CD14-positive monocyte (primary cell): Measurements from ENCODE around the gene IBA57. TPM values are rescaled to one million over a fixed set of nuclear protein-coding genes. Genes with fewer than 3 reads are reported as not detected.

Experiments used
- DNase-seq, 3 donors: peaks; one replicate each; pipeline ENCODE4 v3.0.0-alpha.2; 2011 to 2022
- H2AFZ ChIP-seq: 2 replicates; pipeline ENCODE4 v1.6.0; 2012; ENCODE audit warnings: mild to moderate bottlenecking, low read depth, low read length, inconsistent platforms; ENCODE audit not compliant: insufficient read depth, poor library complexity, severe bottlenecking
- H3K27ac ChIP-seq, 2 donors: 1 replicate in 1 of 2; 2 replicates in 1 of 2; pipeline ENCODE4 v1.5.1; 2012 to 2013; ENCODE audit warnings: low read length in 2 of 2, control low read depth in 1 of 2, inconsistent platforms in 1 of 2, low read depth in 1 of 2, mild to moderate bottlenecking in 1 of 2
- H3K27me3 ChIP-seq, 2 donors: one replicate each; pipeline versions ENCODE4 v1.6.0 to v1.6.1; 2011 to 2013; ENCODE audit warnings: low read length in 2 of 2; ENCODE audit not compliant: control insufficient read depth in 2 of 2, insufficient read depth in 2 of 2
- H3K36me3 ChIP-seq, 2 donors: replicated peaks in 1 of 2; 1 replicate in 1 of 2; 2 replicates in 1 of 2; pipeline versions ENCODE4 v1.5.1 to v1.6.1; 2012 to 2013; ENCODE audit warnings: low read length in 2 of 2, control low read depth in 1 of 2, inconsistent platforms in 1 of 2, mild to moderate bottlenecking in 1 of 2; ENCODE audit not compliant: insufficient read depth in 2 of 2, control insufficient read depth in 1 of 2
- H3K4me1 ChIP-seq, 2 donors: 1 replicate in 1 of 2; 2 replicates in 1 of 2; pipeline versions ENCODE4 v1.5.1 to v1.6.1; 2012 to 2013; ENCODE audit warnings: low read length in 2 of 2, control low read depth in 1 of 2, inconsistent platforms in 1 of 2, mild to moderate bottlenecking in 1 of 2, moderate library complexity in 1 of 2; ENCODE audit not compliant: insufficient read depth in 2 of 2, control insufficient read depth in 1 of 2
- H3K4me2 ChIP-seq: replicated peaks from 2 replicates; pipeline ENCODE3; 2012; ENCODE audit warnings: low read length, moderate library complexity, mild to moderate bottlenecking; ENCODE audit not compliant: poor library complexity, severe bottlenecking; ENCODE audit errors: extremely low read depth
- H3K4me3 ChIP-seq, 3 experiments: fragments of 200-600 bp in 1 of 3; sonication (generic) in 1 of 3; replicated peaks in 1 of 3; 1 replicate in 2 of 3; 2 replicates in 1 of 3; pipeline ENCODE4 v1.5.1; 2011 to 2013; ENCODE audit warnings: low read length in 3 of 3, mild to moderate bottlenecking in 3 of 3, control low read depth in 2 of 3, low read depth in 2 of 3, inconsistent platforms in 1 of 3, moderate library complexity in 1 of 3
- H3K79me2 ChIP-seq: 2 replicates; pipeline ENCODE4 v1.6.0; 2012; ENCODE audit warnings: mild to moderate bottlenecking, control low read depth, inconsistent platforms, low read length, moderate library complexity; ENCODE audit not compliant: insufficient read depth
- H3K9ac ChIP-seq: 2 replicates; pipeline ENCODE4 v1.6.0; 2017; ENCODE audit warnings: low read length, mild to moderate bottlenecking; ENCODE audit not compliant: insufficient read depth, poor library complexity, severe bottlenecking
- H3K9me3 ChIP-seq, 2 donors: replicated peaks in 1 of 2; 1 replicate in 1 of 2; 2 replicates in 1 of 2; pipeline versions ENCODE4 v1.5.1 to v1.6.1; 2012 to 2013; ENCODE audit warnings: low read length in 2 of 2, control low read depth in 1 of 2; ENCODE audit not compliant: control insufficient read depth in 1 of 2, insufficient read depth in 1 of 2
- H4K20me1 ChIP-seq: 2 replicates; pipeline ENCODE4 v1.6.0; 2012; ENCODE audit warnings: mild to moderate bottlenecking, low read length, control low read depth, moderate library complexity; ENCODE audit not compliant: insufficient read depth
- H3K27ac Mint-ChIP-seq, 7 donors: one replicate each; pipeline ENCODE4 v1.8.0; 2020; ENCODE audit warnings: mild to moderate bottlenecking in 7 of 7, mixed read lengths in 7 of 7, moderate library complexity in 6 of 7, inconsistent platforms in 2 of 7
- H3K27me3 Mint-ChIP-seq, 3 donors: one replicate each; pipeline ENCODE4 v1.8.0; 2021 to 2022; ENCODE audit warnings: low read depth in 3 of 3, mild to moderate bottlenecking in 3 of 3, mixed read lengths in 3 of 3, moderate library complexity in 3 of 3, inconsistent platforms in 1 of 3
- H3K36me3 Mint-ChIP-seq, 2 donors: one replicate each; pipeline ENCODE4 v1.8.0; 2020; ENCODE audit warnings: mixed read lengths in 2 of 2, inconsistent platforms in 1 of 2, mild to moderate bottlenecking in 1 of 2
- H3K4me1 Mint-ChIP-seq: one replicate; pipeline ENCODE4 v1.8.0; 2020; ENCODE audit warnings: mild to moderate bottlenecking, mixed read lengths
- H3K4me3 Mint-ChIP-seq, 2 donors: one replicate each; pipeline ENCODE4 v1.8.0; 2020; ENCODE audit warnings: mild to moderate bottlenecking in 2 of 2, mixed read lengths in 2 of 2, moderate library complexity in 1 of 2
- H3K9me3 Mint-ChIP-seq, 7 donors: one replicate each; pipeline ENCODE4 v1.8.0; 2020 to 2022; ENCODE audit warnings: mixed read lengths in 7 of 7, mild to moderate bottlenecking in 6 of 7, moderate library complexity in 6 of 7, inconsistent platforms in 2 of 7
- WGBS: methylation state at CpG from one replicate; pipeline ENCODE4 v1.1.5; 2013; ENCODE audit warnings: missing lambda C conversion rate; ENCODE audit not compliant: insufficient coverage; 5-methylcytosine and 5-hydroxymethylcytosine counted together
- intact Hi-C, 2 donors: fragments of 100-400 bp; cut with micrococcal nuclease; formaldehyde crosslinking; loops; one replicate each; pipeline versions ENCODE4 v1.15.0 to v1.15.1; 2023
- polyA plus RNA-seq, 3 donors: library from polyadenylated mRNA; depleted of rRNA in 1 of 3; unstranded in 2 of 3; stranded (reverse) in 1 of 3; fragments of 300-500 nt in 2 of 3; fragments of >200 nt in 1 of 3; fragmentation: Illumina TruSeq in 2 of 3; gene quantifications; 1 replicate in 2 of 3; 2 replicates in 1 of 3; pipeline ENCODE4 v1.2.3, GENCODE V29; 2012 to 2021
- TF ChIP-seq, protein P1 (sequence below): fragments of 200-600 bp; IDR thresholded peaks from one replicate; pipeline ENCODE4 v1.8.0; 2022; ENCODE audit warnings: antibody characterized with exemption, mild to moderate bottlenecking

Gene IBA57
- polyA plus RNA-seq, 3 donors, result 1.6 to 2.1 (median 1.7) TPM

DNA sequence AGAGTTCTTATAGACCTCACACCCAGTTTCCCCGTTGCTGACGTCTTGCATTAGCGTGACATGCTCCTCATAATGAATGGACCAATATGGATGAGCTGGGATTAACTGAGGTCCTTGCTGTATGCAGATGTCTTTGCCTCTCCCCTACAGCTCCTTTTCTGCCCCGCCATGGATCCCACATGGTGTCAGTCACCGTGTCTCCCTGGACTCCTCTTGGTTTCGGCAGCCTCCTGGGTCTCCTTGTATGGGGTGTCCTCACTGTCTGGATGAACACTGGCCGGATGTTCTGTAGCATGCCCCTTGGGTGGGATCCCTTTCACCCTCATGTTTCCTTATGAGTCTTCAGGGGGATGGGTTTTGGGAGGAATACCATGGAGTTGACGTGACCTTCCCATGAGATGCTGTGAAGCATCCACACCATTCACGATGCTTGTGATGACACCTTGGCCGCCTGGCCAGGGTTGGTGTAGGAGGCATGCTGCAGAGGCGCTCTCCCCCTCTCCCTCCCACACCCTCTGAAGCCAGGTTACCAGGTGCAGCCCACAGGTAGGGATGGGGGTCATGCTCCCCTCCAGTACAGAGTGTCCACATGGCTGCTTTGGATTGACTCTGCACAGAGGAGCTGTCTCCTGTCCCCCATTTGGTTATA is 11.5 kb upstream of the IBA57 start:
- H3K27me3 ChIP-seq, result no peaks in the 10 kb centered on the region
- intact Hi-C loops, result no loop called here

DNA sequence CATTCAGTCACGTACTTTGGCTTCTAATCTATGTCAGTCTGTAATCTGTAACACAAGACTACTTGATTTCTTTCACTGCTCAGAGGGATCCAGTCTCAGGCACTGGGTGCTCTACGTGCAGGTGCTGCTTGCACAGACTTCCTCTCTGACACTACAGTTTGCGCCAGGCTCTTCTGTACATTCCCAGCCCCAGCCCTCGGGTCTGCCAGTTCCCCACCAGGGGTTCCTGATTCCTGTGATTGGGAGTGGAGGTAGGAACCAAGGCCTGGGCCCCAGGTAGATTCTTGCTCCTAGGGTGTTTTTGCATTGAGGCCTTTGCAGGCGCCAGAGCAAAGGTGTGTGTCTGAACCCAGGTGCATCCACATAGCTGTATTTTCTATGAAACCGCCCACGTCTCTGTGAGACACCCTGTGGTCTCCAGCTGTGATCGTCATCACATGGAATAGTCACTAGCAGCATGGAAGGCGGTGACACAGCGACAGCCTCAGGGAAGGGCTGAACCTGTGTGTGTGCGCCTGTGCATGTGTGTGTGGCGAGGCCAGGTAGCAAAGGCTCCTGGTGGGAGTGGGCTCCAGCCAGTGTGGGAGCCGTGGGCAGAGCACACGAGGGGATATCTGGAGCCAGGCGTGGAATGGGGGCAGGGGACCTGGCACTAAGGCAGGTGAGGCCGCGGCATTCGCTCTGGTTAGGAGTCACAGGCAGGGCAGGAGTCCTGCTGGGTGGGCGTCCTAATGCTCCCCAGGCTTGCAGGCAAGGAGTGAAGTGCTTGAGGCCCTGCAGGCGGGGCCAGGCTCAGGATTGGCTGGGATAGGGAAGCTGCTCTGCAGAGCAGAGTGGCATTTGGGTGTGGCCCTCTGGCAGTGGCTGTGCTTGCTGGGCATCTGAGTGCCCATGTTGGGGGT is 10.7 kb upstream of the IBA57 start:
- Histone ChIP-seq H3K79me2 (no peaks in the 10 kb centered on the region), H3K4me3 (no peak overlapping the region), H4K20me1 (peaks cover 13% of the 10 kb centered on the region), H3K9ac (no peak overlapping the region), H3K36me3 (no peaks in the 10 kb centered on the region), H3K4me1 (no peaks in the 10 kb centered on the region), H3K27ac (no peak overlapping the region), H3K9me3 (no peaks in the 10 kb centered on the region), H3K4me2 (no peak overlapping the region), H3K27me3 (no peaks in the 10 kb centered on the region), H2AFZ (no peak overlapping the region)
- H3K36me3 Mint-ChIP-seq, result peaks cover 0 to under 1% of the 10 kb centered on the region in 2 donors
- no peak overlapping the region for H3K4me3 Mint-ChIP-seq
- 86% methylated on average over 18 of the region's 20 CpGs for WGBS
- intact Hi-C loops, result no loop called here
- H3K27me3 Mint-ChIP-seq, result peaks cover 1 to 10% (median 7%) of the 10 kb centered on the region in 3 donors
- H3K4me1 Mint-ChIP-seq, result peaks cover 4% of the 10 kb centered on the region
- TF ChIP-seq, protein P1, sequence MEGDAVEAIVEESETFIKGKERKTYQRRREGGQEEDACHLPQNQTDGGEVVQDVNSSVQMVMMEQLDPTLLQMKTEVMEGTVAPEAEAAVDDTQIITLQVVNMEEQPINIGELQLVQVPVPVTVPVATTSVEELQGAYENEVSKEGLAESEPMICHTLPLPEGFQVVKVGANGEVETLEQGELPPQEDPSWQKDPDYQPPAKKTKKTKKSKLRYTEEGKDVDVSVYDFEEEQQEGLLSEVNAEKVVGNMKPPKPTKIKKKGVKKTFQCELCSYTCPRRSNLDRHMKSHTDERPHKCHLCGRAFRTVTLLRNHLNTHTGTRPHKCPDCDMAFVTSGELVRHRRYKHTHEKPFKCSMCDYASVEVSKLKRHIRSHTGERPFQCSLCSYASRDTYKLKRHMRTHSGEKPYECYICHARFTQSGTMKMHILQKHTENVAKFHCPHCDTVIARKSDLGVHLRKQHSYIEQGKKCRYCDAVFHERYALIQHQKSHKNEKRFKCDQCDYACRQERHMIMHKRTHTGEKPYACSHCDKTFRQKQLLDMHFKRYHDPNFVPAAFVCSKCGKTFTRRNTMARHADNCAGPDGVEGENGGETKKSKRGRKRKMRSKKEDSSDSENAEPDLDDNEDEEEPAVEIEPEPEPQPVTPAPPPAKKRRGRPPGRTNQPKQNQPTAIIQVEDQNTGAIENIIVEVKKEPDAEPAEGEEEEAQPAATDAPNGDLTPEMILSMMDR, result no peak
- DNase-seq, result no peak
- H3K27ac Mint-ChIP-seq, result no peak overlapping the region
- no peaks in the 10 kb centered on the region for H3K9me3 Mint-ChIP-seq

More for the DNA sequence above, 11.5 kb upstream of the IBA57 start:
- no peak overlapping the region for H3K27ac ChIP-seq
- H3K9ac ChIP-seq, result no peak overlapping the region
- H3K79me2 ChIP-seq, result no peaks in the 10 kb centered on the region
- Mint-ChIP-seq H3K4me3 (no peak overlapping the region), H3K9me3 (no peaks in the 10 kb centered on the region), H3K27me3 (peaks cover 1 to 7% (median 7%) of the 10 kb centered on the region in 3 donors), H3K4me1 (peaks cover 4% of the 10 kb centered on the region), H3K36me3 (peaks cover 0 to 4% of the 10 kb centered on the region in 2 donors), H3K27ac (no peak overlapping the region)
- H3K4me2 ChIP-seq, result no peak overlapping the region
- WGBS, result 100% methylated on average over 1 of the region's 11 CpGs
- no peak overlapping the region for H2AFZ ChIP-seq
- peaks cover 21% of the 10 kb centered on the region for H4K20me1 ChIP-seq
- no peaks in the 10 kb centered on the region for H3K9me3 ChIP-seq
- no peaks in the 10 kb centered on the region for H3K4me1 ChIP-seq
- TF ChIP-seq, protein P1, result no peak
- H3K36me3 ChIP-seq, result no peaks in the 10 kb centered on the region
- no peak overlapping the region for H3K4me3 ChIP-seq
- DNase-seq, result no peak
